Natural killer cell (primary cell): ENCODE results near the gene RMP24.

Experiments used
- ATAC-seq, 3 donors: fragments of 150-1000 bp in 2 of 3; fragments of 200-7000 bp in 1 of 3; cut with Tn5 transposase; 1 replicate in 1 of 3; 2 replicates in 2 of 3; pipeline ENCODE4 v1.10.0; 2021; ENCODE audit warnings: mild to moderate bottlenecking in 2 of 3, moderate library complexity in 2 of 3
- DNase-seq, 2 donors: peaks; one replicate each; pipeline versions ENCODE4 v3.0.0 to v3.0.0-alpha.2; 2013 to 2021; ENCODE audit warnings: mixed read lengths in 1 of 2
- H3K27ac ChIP-seq: one replicate; pipeline ENCODE4 v1.5.1; 2013; ENCODE audit warnings: mild to moderate bottlenecking, low read length
- H3K27me3 ChIP-seq: one replicate; pipeline ENCODE4 v1.6.1; 2013; ENCODE audit warnings: low read length; ENCODE audit not compliant: control insufficient read depth, insufficient read depth
- H3K36me3 ChIP-seq: one replicate; pipeline ENCODE4 v1.6.1; 2013; ENCODE audit warnings: low read length; ENCODE audit not compliant: control insufficient read depth, insufficient read depth
- H3K4me1 ChIP-seq: one replicate; pipeline ENCODE4 v1.6.1; 2013; ENCODE audit warnings: low read length; ENCODE audit not compliant: control insufficient read depth, insufficient read depth
- H3K4me3 ChIP-seq: one replicate; pipeline ENCODE4 v1.5.1; 2013; ENCODE audit warnings: low read length
- H3K9me3 ChIP-seq: one replicate; pipeline ENCODE4 v1.6.1; 2013; ENCODE audit warnings: low read length; ENCODE audit not compliant: control insufficient read depth, insufficient read depth
- H3K27ac Mint-ChIP-seq, 2 donors: one replicate each; pipeline ENCODE4 v1.8.0; 2022; ENCODE audit warnings: mild to moderate bottlenecking in 2 of 2, mixed read lengths in 2 of 2, moderate library complexity in 1 of 2
- H3K27me3 Mint-ChIP-seq, 2 donors: one replicate each; pipeline ENCODE4 v1.8.0; 2022; ENCODE audit warnings: low read depth in 2 of 2, mixed read lengths in 2 of 2
- H3K36me3 Mint-ChIP-seq: one replicate; pipeline ENCODE4 v1.8.0; 2022; ENCODE audit warnings: mixed read lengths
- H3K4me1 Mint-ChIP-seq, 2 donors: one replicate each; pipeline ENCODE4 v1.8.0; 2022; ENCODE audit warnings: mixed read lengths in 2 of 2
- H3K4me3 Mint-ChIP-seq: one replicate; pipeline ENCODE4 v1.8.0; 2022; ENCODE audit warnings: mild to moderate bottlenecking, moderate library complexity, mixed read lengths
- H3K9me3 Mint-ChIP-seq, 2 donors: one replicate each; pipeline ENCODE4 v1.8.0; 2022; ENCODE audit warnings: mixed read lengths in 2 of 2
- WGBS: methylation state at CpG from one replicate; pipeline ENCODE4 v1.1.7; 2013; ENCODE audit warnings: missing lambda C conversion rate; ENCODE audit not compliant: insufficient coverage; 5-methylcytosine and 5-hydroxymethylcytosine counted together
- intact Hi-C: fragments of 100-400 bp; cut with micrococcal nuclease; formaldehyde crosslinking; loops from one replicate; pipeline ENCODE4 v1.14.2; 2022
- TF ChIP-seq, protein P1 (sequence below): fragments of 200-600 bp; IDR thresholded peaks from one replicate; pipeline ENCODE4 v1.8.0; 2022; ENCODE audit warnings: antibody characterized with exemption

Gene RMP24

GRCh38 chr18:35983147-35983546 lies 10.7 kb downstream of the RMP24 start:
- Histone ChIP-seq H3K4me3 (no peak overlapping the region), H3K27ac (no peak overlapping the region), H3K9me3 (no peaks in the 10 kb centered on the region), H3K27me3 (no peaks in the 10 kb centered on the region), H3K4me1 (no peaks in the 10 kb centered on the region), H3K36me3 (peaks cover 33% of the 10 kb centered on the region)
- no peak for ATAC-seq
- Mint-ChIP-seq H3K9me3 (no peaks in the 10 kb centered on the region), H3K27ac (no peak overlapping the region), H3K36me3 (peaks cover 15% of the 10 kb centered on the region), H3K4me3 (no peak overlapping the region), H3K4me1 (no peaks in the 10 kb centered on the region), H3K27me3 (no peaks in the 10 kb centered on the region)
- TF ChIP-seq, protein P1, sequence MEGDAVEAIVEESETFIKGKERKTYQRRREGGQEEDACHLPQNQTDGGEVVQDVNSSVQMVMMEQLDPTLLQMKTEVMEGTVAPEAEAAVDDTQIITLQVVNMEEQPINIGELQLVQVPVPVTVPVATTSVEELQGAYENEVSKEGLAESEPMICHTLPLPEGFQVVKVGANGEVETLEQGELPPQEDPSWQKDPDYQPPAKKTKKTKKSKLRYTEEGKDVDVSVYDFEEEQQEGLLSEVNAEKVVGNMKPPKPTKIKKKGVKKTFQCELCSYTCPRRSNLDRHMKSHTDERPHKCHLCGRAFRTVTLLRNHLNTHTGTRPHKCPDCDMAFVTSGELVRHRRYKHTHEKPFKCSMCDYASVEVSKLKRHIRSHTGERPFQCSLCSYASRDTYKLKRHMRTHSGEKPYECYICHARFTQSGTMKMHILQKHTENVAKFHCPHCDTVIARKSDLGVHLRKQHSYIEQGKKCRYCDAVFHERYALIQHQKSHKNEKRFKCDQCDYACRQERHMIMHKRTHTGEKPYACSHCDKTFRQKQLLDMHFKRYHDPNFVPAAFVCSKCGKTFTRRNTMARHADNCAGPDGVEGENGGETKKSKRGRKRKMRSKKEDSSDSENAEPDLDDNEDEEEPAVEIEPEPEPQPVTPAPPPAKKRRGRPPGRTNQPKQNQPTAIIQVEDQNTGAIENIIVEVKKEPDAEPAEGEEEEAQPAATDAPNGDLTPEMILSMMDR = no peak
- intact Hi-C loops = no loop called here
- no peak for DNase-seq

DNA sequence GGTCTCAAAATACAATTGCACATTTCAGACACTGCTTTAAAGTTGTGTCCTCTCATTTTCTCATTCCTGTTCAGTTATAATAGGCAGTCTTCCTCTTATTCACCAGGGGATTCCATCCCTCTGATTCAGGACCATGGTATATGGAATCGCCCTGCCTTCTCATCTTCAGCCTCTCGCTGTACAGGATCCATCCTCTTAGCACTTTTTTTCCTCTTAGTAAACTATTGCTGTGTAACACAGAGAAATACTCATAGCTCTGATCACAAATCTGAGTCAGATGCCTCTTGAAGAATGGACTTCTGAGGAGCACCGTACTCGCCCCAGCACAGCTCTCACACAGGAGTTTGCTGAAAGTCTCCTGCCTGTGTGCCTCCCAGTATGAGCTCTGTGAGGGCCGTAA lies 11.3 kb downstream of the RMP24 start:
- intact Hi-C loops = no loop called here
- DNase-seq = no peak
- Mint-ChIP-seq H3K27ac (no peak overlapping the region), H3K27me3 (no peaks in the 10 kb centered on the region), H3K36me3 (peaks cover 15% of the 10 kb centered on the region), H3K4me1 (no peaks in the 10 kb centered on the region), H3K9me3 (no peaks in the 10 kb centered on the region), H3K4me3 (no peak overlapping the region)
- no peaks in the 10 kb centered on the region for H3K27me3 ChIP-seq
- H3K4me3 ChIP-seq = no peak overlapping the region
- peaks cover 27% of the 10 kb centered on the region for H3K36me3 ChIP-seq
- no peaks in the 10 kb centered on the region for H3K9me3 ChIP-seq
- WGBS = 98% methylated on average over 5 of the region's 5 CpGs
- H3K27ac ChIP-seq = no peak overlapping the region
- TF ChIP-seq, protein P1 = no peak
- H3K4me1 ChIP-seq = no peaks in the 10 kb centered on the region
- ATAC-seq = no peak

DNA sequence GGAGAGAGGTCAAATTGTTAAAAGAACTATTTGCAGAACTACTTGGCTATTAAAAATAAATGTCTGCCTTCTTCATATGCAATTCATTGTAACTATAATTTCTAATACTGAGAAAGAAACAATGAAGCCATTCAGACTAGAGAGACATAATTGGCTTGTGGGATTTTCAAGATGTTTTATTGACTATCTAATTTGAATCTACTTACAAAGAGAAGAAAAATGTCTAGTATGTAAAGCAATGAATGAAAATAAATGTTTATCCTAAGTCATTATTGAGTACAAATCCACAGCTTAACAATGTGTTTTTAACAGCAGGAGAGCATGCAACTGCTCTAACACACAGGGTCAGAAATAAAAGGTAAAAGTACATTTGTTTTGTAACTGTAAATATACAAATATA lies 19.2 kb downstream of the RMP24 start:
- TF ChIP-seq, protein P1 = no peak
- Mint-ChIP-seq H3K27ac (no peak overlapping the region), H3K4me3 (no peak overlapping the region), H3K36me3 (no peaks in the 10 kb centered on the region), H3K4me1 (no peaks in the 10 kb centered on the region), H3K9me3 (no peaks in the 10 kb centered on the region), H3K27me3 (no peaks in the 10 kb centered on the region)
- H3K27ac ChIP-seq = no peak overlapping the region
- H3K4me3 ChIP-seq = no peak overlapping the region
- H3K27me3 ChIP-seq = no peaks in the 10 kb centered on the region
- no peaks in the 10 kb centered on the region for H3K4me1 ChIP-seq
- H3K36me3 ChIP-seq = peaks cover 15% of the 10 kb centered on the region
- H3K9me3 ChIP-seq = no peaks in the 10 kb centered on the region
- ATAC-seq (no peak), DNase-seq (no peak)
- intact Hi-C loops = no loop called here

GRCh38 chr18:35993013-35993412 lies 20.5 kb downstream of the RMP24 start:
- no peaks in the 10 kb centered on the region for H3K27me3 Mint-ChIP-seq
- no peaks in the 10 kb centered on the region for H3K9me3 Mint-ChIP-seq
- Histone ChIP-seq H3K4me1 (no peaks in the 10 kb centered on the region), H3K27ac (no peak overlapping the region), H3K9me3 (no peaks in the 10 kb centered on the region), H3K4me3 (no peak overlapping the region), H3K36me3 (peaks cover 15% of the 10 kb centered on the region), H3K27me3 (no peaks in the 10 kb centered on the region)
- intact Hi-C loops = no loop called here
- 98% methylated on average over 6 of the region's 6 CpGs for WGBS
- TF ChIP-seq, protein P1 = no peak
- no peak overlapping the region for H3K4me3 Mint-ChIP-seq
- H3K4me1 Mint-ChIP-seq = no peaks in the 10 kb centered on the region
- ATAC-seq = no peak
- no peaks in the 10 kb centered on the region for H3K36me3 Mint-ChIP-seq
- H3K27ac Mint-ChIP-seq = no peak overlapping the region
- no peak for DNase-seq
